Adrenal gland (tissue), 19 donors: ENCODE measurements around the gene BORCS6. TPM values are rescaled to one million over a fixed set of nuclear protein-coding genes. Genes with fewer than 3 reads are reported as not detected.

Source experiments
- DNase-seq, 7 donors: peaks; one replicate each; pipeline ENCODE4 v3.0.0-alpha.2; 2019 to 2020
- H3K27ac ChIP-seq, 5 donors: fragments of 200-600 bp; sonication (generic) in 4 of 5; 1 replicate in 3 of 5; 2 replicates in 2 of 5; pipeline versions ENCODE4 v1.5.1 to v1.8.0; 2016 to 2020; ENCODE audit warnings: mild to moderate bottlenecking in 1 of 5
- H3K27me3 ChIP-seq: fragments of 200-600 bp; 2 replicates; pipeline ENCODE4 v1.8.0; 2021
- H3K36me3 ChIP-seq, 2 donors: fragments of 200-600 bp; replicated peaks in 1 of 2; 1 replicate in 1 of 2; 2 replicates in 1 of 2; pipeline versions ENCODE4 v1.5.1 to v1.8.0; 2018 to 2022
- H3K4me1 ChIP-seq, 2 donors: fragments of 200-600 bp; replicated peaks in 1 of 2; 1 replicate in 1 of 2; 2 replicates in 1 of 2; pipeline versions ENCODE4 v1.5.1 to v1.8.0; 2018 to 2021
- H3K4me3 ChIP-seq, 4 donors: fragments of 200-600 bp; sonication (generic) in 3 of 4; one replicate each; pipeline ENCODE4 v1.5.1; 2016 to 2018
- H3K9me3 ChIP-seq, 3 donors: fragments of 200-600 bp; sonication (generic) in 1 of 3; replicated peaks in 1 of 3; 1 replicate in 2 of 3; 2 replicates in 1 of 3; pipeline versions ENCODE4 v1.5.1 to v1.8.0; 2016 to 2021
- CTCF ChIP-seq, 6 experiments: fragments of 450-650 bp in 4 of 6; fragments of 200-600 bp in 2 of 6; sonication (generic) in 1 of 6; IDR thresholded peaks; 1 replicate in 5 of 6; 2 replicates in 1 of 6; pipeline versions ENCODE4 v1.5.1 to v1.8.0; 2016 to 2021; ENCODE audit warnings: antibody characterized with exemption in 6 of 6, mild to moderate bottlenecking in 2 of 6, moderate library complexity in 1 of 6
- POLR2A ChIP-seq, 2 donors: fragments of 450-650 bp; IDR thresholded peaks; one replicate each; pipeline ENCODE4 v1.6.1; 2017; ENCODE audit warnings: antibody characterized with exemption in 2 of 2, mild to moderate bottlenecking in 2 of 2, moderate library complexity in 1 of 2
- WGBS, 4 donors: extraction: QIAGEN DNeasy Blood & Tissue Kit in 2 of 4; methylation state at CpG; one replicate each; pipeline versions ENCODE4 v1.1.5 to v1.1.7; 2013 to 2017; 5-methylcytosine and 5-hydroxymethylcytosine counted together
- intact Hi-C, 2 donors: fragments of 100-400 bp; cut with DNase I; formaldehyde crosslinking; loops; one replicate each; pipeline versions ENCODE4 v1.14.1 to v1.15.0; 2022 to 2023
- long read RNA-seq, 10 donors: library from polyadenylated mRNA in 3 of 10; unstranded in 2 of 10; stranded (forward) in 1 of 10; transcript quantifications; one replicate each; pipeline ENCODE4 v2.0.0 and lab custom pipeline, GENCODE V29; 2021 to 2026
- polyA plus RNA-seq, 3 donors: library from polyadenylated mRNA; stranded (reverse); fragments of 200-250 nt in 2 of 3; fragments of 350-450 nt in 1 of 3; fragmentation: Illumina TruSeq in 1 of 3; extraction: RNeasy Lipid Tissue Mini Kit (QIAGEN cat#74804) in 1 of 3; gene quantifications; one replicate each; pipeline ENCODE4 v1.2.3, GENCODE V29; 2013 to 2014
- total RNA-seq, 9 donors: library from RNA; depleted of rRNA in 4 of 9; stranded (reverse); fragments of >200 nt in 4 of 9; fragments of 120-200 nt in 1 of 9; fragmentation: NEBNext Ultra II Directional in 1 of 9; extraction: Animal tissue kit (Norgen Biotek cat#: 25700) in 1 of 9; gene quantifications; one replicate each; pipeline versions ENCODE4 v1.1.0 to v1.2.4, GENCODE V29; 2013 to 2023
- donor health status: healthy with polysubstance abuse.
- donor health status: Bipolar disorder and iron deficiency.
- donor health status: DM: yes; HTN: yes; CAD: no.
- donor health status: DM: no; HTN: no; CAD: no.
- donor health status: DM: no; HTN: no; CAD: no.
- donor health status: DM: yes; HTN: yes; CAD: no.

BORCS6 gene
- total RNA-seq (10 to 100 TPM; 10.5 to 29.7 (median 14.7) TPM), polyA plus RNA-seq (1 to 10 TPM; 3.3 to 5.3 (median 5.0) TPM)
- long read RNA-seq, donor 1, transcript BORCS6-201 (1 exons, 2,575 nt) = major isoform, 20 of 20 reads
- long read RNA-seq, donor 1, partial matches to known transcripts = 0 of 20 reads
- long read RNA-seq, donor 1, other reads (novel, unspliced or antisense) = 0 of 20 reads
- long read RNA-seq, donor 2, transcript BORCS6-201 (1 exons, 2,575 nt) = major isoform, 12 of 12 reads
- long read RNA-seq, donor 2, partial matches to known transcripts = 0 of 12 reads
- long read RNA-seq, donor 2, other reads (novel, unspliced or antisense) = 0 of 12 reads
- long read RNA-seq, donor 3, transcript BORCS6-201 (1 exons, 2,575 nt) = major isoform, 8 of 8 reads
- long read RNA-seq, donor 3, partial matches to known transcripts = 0 of 8 reads
- long read RNA-seq, donor 3, other reads (novel, unspliced or antisense) = 0 of 8 reads
- long read RNA-seq, donor 4, transcript BORCS6-201 (1 exons, 2,575 nt) = major isoform, 14 of 14 reads
- long read RNA-seq, donor 4, partial matches to known transcripts = 0 of 14 reads
- long read RNA-seq, donor 4, other reads (novel, unspliced or antisense) = 0 of 14 reads
- long read RNA-seq, donor 5, transcript BORCS6-201 (1 exons, 2,575 nt) = major isoform, 49 of 49 reads
- long read RNA-seq, donor 5, partial matches to known transcripts = 0 of 49 reads
- long read RNA-seq, donor 5, other reads (novel, unspliced or antisense) = 0 of 49 reads
- long read RNA-seq, donor 6, transcript BORCS6-201 (1 exons, 2,575 nt) = major isoform, 10 of 10 reads
- long read RNA-seq, donor 6, partial matches to known transcripts = 0 of 10 reads
- long read RNA-seq, donor 6, other reads (novel, unspliced or antisense) = 0 of 10 reads
- long read RNA-seq, donor 7, transcript BORCS6-201 (1 exons, 2,575 nt) = major isoform, 10 of 10 reads
- long read RNA-seq, donor 7, partial matches to known transcripts = 0 of 10 reads
- long read RNA-seq, donor 7, other reads (novel, unspliced or antisense) = 0 of 10 reads
- long read RNA-seq, donor 8, transcript BORCS6-201 (1 exons, 2,575 nt) = major isoform, 17 of 17 reads
- long read RNA-seq, donor 8, partial matches to known transcripts = 0 of 17 reads
- long read RNA-seq, donor 8, other reads (novel, unspliced or antisense) = 0 of 17 reads
- long read RNA-seq, donor 9, transcript BORCS6-201 (1 exons, 2,575 nt) = major isoform, 9 of 9 reads
- long read RNA-seq, donor 9, partial matches to known transcripts = 0 of 9 reads
- long read RNA-seq, donor 9, other reads (novel, unspliced or antisense) = 0 of 9 reads
- long read RNA-seq, donor 10, transcript BORCS6-201 (1 exons, 2,575 nt) = major isoform, 7 of 7 reads
- long read RNA-seq, donor 10, partial matches to known transcripts = 0 of 7 reads
- long read RNA-seq, donor 10, other reads (novel, unspliced or antisense) = 0 of 7 reads

DNA sequence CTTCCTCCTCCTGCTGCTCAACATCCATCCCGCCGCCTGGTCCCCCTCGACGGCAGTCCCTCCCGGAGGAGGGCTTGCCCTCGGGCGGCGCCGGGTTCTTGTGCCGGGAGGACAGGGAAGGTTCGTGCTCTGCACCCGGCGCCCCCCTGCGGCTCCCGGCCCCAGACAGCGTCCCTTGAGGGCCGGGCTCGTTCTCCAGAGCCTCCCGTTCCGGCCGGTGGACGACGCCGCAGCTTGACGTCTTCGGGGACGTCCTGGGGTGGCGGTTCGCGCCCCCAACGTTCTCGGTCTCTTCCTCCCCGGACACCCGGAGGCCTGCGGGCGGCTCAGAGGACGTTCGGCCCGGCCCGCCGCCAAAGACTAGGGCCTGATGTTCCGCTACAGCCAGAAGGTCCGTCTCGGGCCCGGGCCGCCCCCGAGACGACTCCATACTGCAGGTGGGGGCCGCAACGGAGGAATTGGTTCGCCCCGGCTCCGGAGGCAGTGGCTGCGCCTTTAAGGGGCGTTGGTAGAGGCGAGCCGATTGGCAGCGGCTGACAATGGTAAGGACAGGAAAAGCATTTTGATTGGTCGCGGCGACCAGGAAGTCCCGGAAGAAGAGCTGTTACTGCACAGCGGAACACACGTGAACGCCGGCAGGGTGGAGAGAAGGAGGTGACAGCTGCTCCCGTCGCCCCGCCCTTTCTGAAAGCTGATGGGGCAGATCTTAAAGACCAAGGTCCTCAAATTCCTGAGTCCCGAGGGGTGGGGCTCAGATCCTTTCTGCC lies at the start of gene BORCS6:
BORCS6 (minus strand) TSS at position 470 of the 767 bp plus-strand sequence; CDS start at position 430, 40 bp downstream.
- H3K4me1 ChIP-seq = peaks cover 31 to 38% of the 10 kb centered on the region in 2 donors
- peak within 1 kb of the TSS; percentile 62 to 98 (median 86) for H3K4me3 ChIP-seq
- DNase-seq = peak; percentile 96 to 99 (median 99)
- TF ChIP-seq POLR2A (IDR thresholded peaks at IDR 0.05) (peak; percentile 42 to 89), CTCF (IDR thresholded peaks at IDR 0.05) (peak in 1 of 6 experiments; percentile 18)
- no peaks in the 10 kb centered on the region for H3K9me3 ChIP-seq
- intact Hi-C loops = loop anchor here (5.0 to 10.0 kb wide), 2 partner anchors 37 to 65 kb away; partner anchors contain the start of gene HES7 (in 1 of the 2)
- peak within 1 kb of the TSS; percentile 91 to 96 (median 95) for H3K27ac ChIP-seq
- H3K36me3 ChIP-seq = no peaks in the 10 kb centered on the region
- no peaks in the 10 kb centered on the region for H3K27me3 ChIP-seq
- 0 to 1% (median 1%) methylated on average over 17 to 70 of the region's 70 CpGs for WGBS, 4 donors

DNA sequence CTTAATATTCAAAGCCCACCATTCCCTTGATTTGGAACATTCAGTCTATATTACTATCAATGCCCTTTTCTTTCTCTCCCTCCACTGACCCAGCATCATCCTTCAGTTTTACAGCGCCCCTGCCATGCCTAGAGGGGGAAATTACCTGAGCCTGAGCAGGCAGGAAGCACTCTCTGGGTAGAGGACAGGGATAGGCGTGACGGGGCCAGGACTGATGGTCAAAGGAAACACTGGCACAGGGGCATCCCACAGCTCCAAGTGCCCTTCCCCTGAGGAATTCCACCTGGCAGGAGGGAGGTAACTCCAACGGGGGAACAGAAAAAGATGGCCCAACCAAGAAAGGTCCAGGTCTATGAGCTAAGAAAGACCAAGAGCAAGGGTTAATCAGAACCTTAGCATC lies 47.9 kb upstream of the BORCS6 start:
- no peak for TF ChIP-seq POLR2A (IDR thresholded peaks at IDR 0.05)
- TF ChIP-seq CTCF (IDR thresholded peaks at IDR 0.05) = no peak
- H3K4me1 ChIP-seq = no peaks in the 10 kb centered on the region
- peaks cover 0 to 63% of the 10 kb centered on the region in 2 donors for H3K36me3 ChIP-seq
- H3K27me3 ChIP-seq = no peaks in the 10 kb centered on the region
- H3K9me3 ChIP-seq = no peaks in the 10 kb centered on the region
- no peak overlapping the region for H3K4me3 ChIP-seq
- intact Hi-C loops = no loop called here
- no peak overlapping the region for H3K27ac ChIP-seq
- WGBS, 4 donors = 83 to 94% (median 90%) methylated on average over 4 of the region's 4 CpGs
- no peak for DNase-seq

- 90 to 95% (median 93%) methylated on average over 7 of the region's 7 CpGs for WGBS, 4 donors
- intact Hi-C loops = no loop called here
- no peak for DNase-seq
- H3K4me1 ChIP-seq = no peaks in the 10 kb centered on the region
- H3K27me3 ChIP-seq = no peaks in the 10 kb centered on the region
- H3K27ac ChIP-seq = no peak overlapping the region
- H3K4me3 ChIP-seq = no peak overlapping the region
- H3K36me3 ChIP-seq = peaks cover 0 to 70% of the 10 kb centered on the region in 2 donors
- no peak for TF ChIP-seq CTCF (IDR thresholded peaks at IDR 0.05)
- no peak for TF ChIP-seq POLR2A (IDR thresholded peaks at IDR 0.05)
- no peaks in the 10 kb centered on the region for H3K9me3 ChIP-seq
Measured at GRCh38 chr17:8237175-8237574, 47.2 kb upstream of the BORCS6 start.
